Measurements from ENCODE around the gene CKMT2.

Gene CKMT2

GRCh38 chr5:81233080-81233634, at the start of gene CKMT2:
Gene CKMT2 (plus strand): TSS chr5:81233322. CDS start chr5:81251133, 17,811 bp downstream.
- Histone ChIP-seq H3K27ac (ENCODE audit: low read depth, low read length) (peak within 1 kb of the TSS; percentile 81), H3K4me1 (ENCODE audit: control insufficient read depth in 5 of 5, insufficient read depth in 5 of 5, low read length in 5 of 5) (peaks cover 0 to 42% (median 36%) of the 10 kb centered on the region in 5 donors), H3K27me3 (ENCODE audit: control insufficient read depth in 5 of 5, insufficient read depth in 4 of 5, low read length in 5 of 5) (no peaks in the 10 kb centered on the region), H3K9ac (ENCODE audit: low read length in 5 of 5) (peak within 1 kb of the TSS; percentile 48 to 82 (median 66)), H3K36me3 (ENCODE audit: control insufficient read depth in 5 of 5, insufficient read depth in 5 of 5, low read length in 5 of 5) (no peaks in the 10 kb centered on the region), H3K4me3 (ENCODE audit: low read depth in 1 of 5, low read length in 5 of 5) (peak within 1 kb of the TSS; percentile 55 to 70 (median 63)), H3K9me3 (ENCODE audit: control insufficient read depth in 5 of 5, low read length in 5 of 5) (no peaks in the 10 kb centered on the region)

DNA sequence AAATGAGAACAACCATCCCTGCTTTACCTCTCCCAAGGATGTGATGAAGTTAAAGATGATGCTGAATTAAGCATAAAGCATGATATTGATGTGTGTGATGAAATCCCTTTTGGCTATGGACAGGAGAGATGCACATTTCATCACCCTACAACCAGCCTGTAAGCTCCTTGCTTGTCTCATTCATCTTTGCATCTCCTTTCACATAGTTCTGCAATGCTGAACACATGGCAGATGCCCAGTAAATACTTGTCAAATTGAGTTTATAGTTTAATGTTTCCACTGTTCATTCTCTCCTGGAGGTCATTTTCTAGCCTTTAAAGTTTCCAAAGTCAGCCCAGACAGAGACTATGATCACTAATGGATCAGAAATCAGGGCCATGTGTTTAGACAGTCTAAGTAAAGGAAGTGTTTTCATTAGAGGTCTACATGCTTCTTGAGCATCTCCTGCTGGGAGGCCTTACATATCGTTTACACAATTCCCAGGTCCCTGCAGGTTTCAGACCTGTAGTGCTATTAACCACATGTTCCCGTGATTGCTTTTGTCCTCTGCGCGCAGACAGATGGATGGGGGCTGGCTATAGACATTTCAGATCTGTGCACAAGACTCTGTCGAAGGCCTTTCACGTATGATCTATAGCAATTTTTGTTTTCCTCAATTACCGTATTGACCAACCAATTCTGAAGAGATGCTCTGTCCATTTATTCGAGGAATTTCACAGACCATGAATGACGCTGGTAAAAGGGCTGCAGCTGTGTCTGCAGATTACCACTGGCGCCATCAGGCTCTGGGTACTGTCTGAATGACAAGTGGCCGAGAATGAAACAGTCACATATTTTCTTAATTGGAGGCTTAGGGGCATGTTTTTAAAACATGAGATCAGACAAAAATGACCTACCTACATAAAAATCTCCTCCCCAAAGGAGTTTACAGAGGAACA, 49.0 kb upstream of the CKMT2 start:
- Histone ChIP-seq H3K4me3 (ENCODE audit: low read depth in 1 of 5, low read length in 5 of 5) (no peak overlapping the region), H3K36me3 (ENCODE audit: control insufficient read depth in 5 of 5, insufficient read depth in 5 of 5, low read length in 5 of 5) (peaks cover 0 to 19% (median 10%) of the 10 kb centered on the region in 5 donors), H3K27ac (ENCODE audit: low read depth, low read length) (peak overlapping the region; percentile 38), H3K27me3 (ENCODE audit: control insufficient read depth in 5 of 5, insufficient read depth in 4 of 5, low read length in 5 of 5) (no peaks in the 10 kb centered on the region), H3K9ac (ENCODE audit: low read length in 5 of 5) (no peak overlapping the region), H3K4me1 (ENCODE audit: control insufficient read depth in 5 of 5, insufficient read depth in 5 of 5, low read length in 5 of 5) (peaks cover 5 to 32% (median 19%) of the 10 kb centered on the region in 5 donors), H3K9me3 (ENCODE audit: control insufficient read depth in 5 of 5, low read length in 5 of 5) (no peaks in the 10 kb centered on the region)

- H3K36me3 ChIP-seq (ENCODE audit: control insufficient read depth in 5 of 5, insufficient read depth in 5 of 5, low read length in 5 of 5) = peaks cover 0 to 19% (median 10%) of the 10 kb centered on the region in 5 donors
- no peak overlapping the region for H3K9ac ChIP-seq (ENCODE audit: low read length in 5 of 5)
- H3K27ac ChIP-seq (ENCODE audit: low read depth, low read length) = peak overlapping the region; percentile 38
- no peaks in the 10 kb centered on the region for H3K27me3 ChIP-seq (ENCODE audit: control insufficient read depth in 5 of 5, insufficient read depth in 4 of 5, low read length in 5 of 5)
- no peaks in the 10 kb centered on the region for H3K9me3 ChIP-seq (ENCODE audit: control insufficient read depth in 5 of 5, low read length in 5 of 5)
- peaks cover 5 to 34% (median 20%) of the 10 kb centered on the region in 5 donors for H3K4me1 ChIP-seq (ENCODE audit: control insufficient read depth in 5 of 5, insufficient read depth in 5 of 5, low read length in 5 of 5)
- H3K4me3 ChIP-seq (ENCODE audit: low read depth in 1 of 5, low read length in 5 of 5) = no peak overlapping the region
Measured at GRCh38 chr5:81184749-81185110, 48.4 kb upstream of the CKMT2 start.

DNA sequence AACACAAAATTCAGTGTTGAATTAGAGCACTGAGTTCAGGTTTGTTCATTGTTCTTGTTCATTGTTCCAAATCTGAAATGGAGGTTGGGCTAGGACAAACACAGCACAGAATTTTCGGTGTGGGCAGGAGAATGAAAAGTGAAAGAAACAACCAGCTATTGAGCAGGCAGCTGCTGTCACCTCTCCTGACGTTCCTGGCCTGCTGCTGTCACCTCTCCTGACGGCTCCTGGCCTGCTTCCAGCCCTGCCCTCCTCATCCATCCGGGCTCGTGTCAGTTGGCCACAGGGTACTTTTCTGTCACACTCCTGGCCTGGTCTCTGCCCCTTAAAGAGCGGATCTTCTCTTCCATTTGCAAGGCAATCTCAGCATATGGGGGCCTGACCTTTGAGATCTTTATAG, 45.2 kb upstream of the CKMT2 start:
- H3K4me3 ChIP-seq (ENCODE audit: low read depth in 1 of 5, low read length in 5 of 5) = no peak overlapping the region
- peak overlapping the region in 2 of 5 donors; percentile 1 to 9 for H3K9ac ChIP-seq (ENCODE audit: low read length in 5 of 5)
- H3K27me3 ChIP-seq (ENCODE audit: control insufficient read depth in 5 of 5, insufficient read depth in 4 of 5, low read length in 5 of 5) = no peaks in the 10 kb centered on the region
- peaks cover 0 to 7% (median 3%) of the 10 kb centered on the region in 5 donors for H3K36me3 ChIP-seq (ENCODE audit: control insufficient read depth in 5 of 5, insufficient read depth in 5 of 5, low read length in 5 of 5)
- peak overlapping the region; percentile 76 for H3K27ac ChIP-seq (ENCODE audit: low read depth, low read length)
- no peaks in the 10 kb centered on the region for H3K9me3 ChIP-seq (ENCODE audit: control insufficient read depth in 5 of 5, low read length in 5 of 5)
- H3K4me1 ChIP-seq (ENCODE audit: control insufficient read depth in 5 of 5, insufficient read depth in 5 of 5, low read length in 5 of 5) = peaks cover 5 to 34% (median 20%) of the 10 kb centered on the region in 5 donors

GRCh38 chr5:81188962-81189361, 44.2 kb upstream of the CKMT2 start:
- peak overlapping the region; percentile 60 for H3K27ac ChIP-seq (ENCODE audit: low read depth, low read length)
- H3K9me3 ChIP-seq (ENCODE audit: control insufficient read depth in 5 of 5, low read length in 5 of 5) = no peaks in the 10 kb centered on the region
- H3K4me3 ChIP-seq (ENCODE audit: low read depth in 1 of 5, low read length in 5 of 5) = no peak overlapping the region
- H3K4me1 ChIP-seq (ENCODE audit: control insufficient read depth in 5 of 5, insufficient read depth in 5 of 5, low read length in 5 of 5) = peaks cover 5 to 33% (median 20%) of the 10 kb centered on the region in 5 donors
- H3K36me3 ChIP-seq (ENCODE audit: control insufficient read depth in 5 of 5, insufficient read depth in 5 of 5, low read length in 5 of 5) = peaks cover 0 to 7% (median 0%) of the 10 kb centered on the region in 5 donors
- no peaks in the 10 kb centered on the region for H3K27me3 ChIP-seq (ENCODE audit: control insufficient read depth in 5 of 5, insufficient read depth in 4 of 5, low read length in 5 of 5)
- no peak overlapping the region for H3K9ac ChIP-seq (ENCODE audit: low read length in 5 of 5)

DNA sequence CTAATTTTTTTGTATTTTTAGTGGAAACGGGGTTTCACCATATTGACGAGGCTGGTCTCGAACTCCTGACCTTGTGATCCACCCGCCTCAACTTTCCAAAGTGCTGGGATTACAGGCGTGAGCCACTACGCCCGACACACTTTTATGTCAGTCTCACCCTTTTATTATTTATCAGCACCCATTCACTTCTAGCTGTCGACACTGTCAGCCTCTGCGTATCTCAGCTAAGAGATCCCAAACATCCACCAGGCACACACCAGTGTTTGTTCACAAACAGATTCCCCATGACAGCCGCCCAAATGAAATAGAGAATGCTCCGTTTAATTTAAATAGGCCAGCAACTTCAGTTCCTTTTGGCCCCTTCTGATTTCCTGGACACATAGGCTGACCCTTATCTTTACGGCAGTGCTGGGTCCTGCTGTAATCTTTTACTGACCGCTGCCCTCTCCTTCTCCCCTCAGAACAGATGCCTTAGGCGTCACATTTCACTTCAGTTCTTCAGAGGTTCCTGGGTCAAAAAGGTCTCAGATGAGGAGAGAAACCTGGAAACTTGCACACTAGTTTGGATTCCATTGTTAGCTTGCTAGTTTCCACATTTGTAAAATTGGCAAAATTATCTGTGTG, 43.1 kb upstream of the CKMT2 start:
- no peaks in the 10 kb centered on the region for H3K27me3 ChIP-seq (ENCODE audit: control insufficient read depth in 5 of 5, insufficient read depth in 4 of 5, low read length in 5 of 5)
- H3K9me3 ChIP-seq (ENCODE audit: control insufficient read depth in 5 of 5, low read length in 5 of 5) = no peaks in the 10 kb centered on the region
- no peak overlapping the region for H3K9ac ChIP-seq (ENCODE audit: low read length in 5 of 5)
- peaks cover 5 to 36% (median 24%) of the 10 kb centered on the region in 5 donors for H3K4me1 ChIP-seq (ENCODE audit: control insufficient read depth in 5 of 5, insufficient read depth in 5 of 5, low read length in 5 of 5)
- H3K4me3 ChIP-seq (ENCODE audit: low read depth in 1 of 5, low read length in 5 of 5) = no peak overlapping the region
- H3K27ac ChIP-seq (ENCODE audit: low read depth, low read length) = no peak overlapping the region
- peaks cover 0 to 3% (median 0%) of the 10 kb centered on the region in 5 donors for H3K36me3 ChIP-seq (ENCODE audit: control insufficient read depth in 5 of 5, insufficient read depth in 5 of 5, low read length in 5 of 5)

DNA sequence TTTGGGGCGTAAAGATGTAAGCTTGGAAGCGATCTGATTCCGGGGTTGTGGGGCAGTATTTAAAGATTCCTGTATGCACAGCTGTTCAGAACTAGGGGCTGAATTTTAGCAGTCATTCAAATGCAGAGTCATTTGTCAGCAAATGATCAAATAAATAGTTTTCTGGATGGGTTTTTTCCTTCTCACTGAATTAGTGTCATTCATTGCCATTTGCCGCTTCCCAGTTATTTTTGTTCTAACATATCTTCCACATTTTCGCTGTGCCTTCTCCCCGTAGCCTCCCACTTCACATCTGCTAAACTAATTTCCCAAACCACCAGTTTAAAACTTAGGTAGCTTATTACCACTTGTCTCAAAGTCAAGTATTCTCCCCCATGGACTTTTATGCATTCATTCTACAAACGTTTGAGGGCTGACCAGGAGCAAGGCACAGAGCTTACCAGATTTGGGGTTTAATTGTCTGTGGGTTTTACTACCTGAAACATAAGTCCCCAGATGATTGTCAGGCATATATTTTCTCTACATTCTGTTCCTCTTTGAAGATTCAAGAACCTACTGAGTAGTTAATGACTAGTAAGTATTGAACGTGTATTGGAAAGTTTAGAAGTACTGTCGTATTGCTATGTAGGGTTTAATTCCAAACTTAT, 41.3 kb upstream of the CKMT2 start:
- Histone ChIP-seq H3K27me3 (ENCODE audit: control insufficient read depth in 5 of 5, insufficient read depth in 4 of 5, low read length in 5 of 5) (no peaks in the 10 kb centered on the region), H3K9ac (ENCODE audit: low read length in 5 of 5) (no peak overlapping the region), H3K4me3 (ENCODE audit: low read depth in 1 of 5, low read length in 5 of 5) (no peak overlapping the region), H3K27ac (ENCODE audit: low read depth, low read length) (no peak overlapping the region), H3K9me3 (ENCODE audit: control insufficient read depth in 5 of 5, low read length in 5 of 5) (no peaks in the 10 kb centered on the region), H3K4me1 (ENCODE audit: control insufficient read depth in 5 of 5, insufficient read depth in 5 of 5, low read length in 5 of 5) (peaks cover 6 to 35% (median 33%) of the 10 kb centered on the region in 5 donors), H3K36me3 (ENCODE audit: control insufficient read depth in 5 of 5, insufficient read depth in 5 of 5, low read length in 5 of 5) (peaks cover 0 to 3% (median 0%) of the 10 kb centered on the region in 5 donors)

DNA sequence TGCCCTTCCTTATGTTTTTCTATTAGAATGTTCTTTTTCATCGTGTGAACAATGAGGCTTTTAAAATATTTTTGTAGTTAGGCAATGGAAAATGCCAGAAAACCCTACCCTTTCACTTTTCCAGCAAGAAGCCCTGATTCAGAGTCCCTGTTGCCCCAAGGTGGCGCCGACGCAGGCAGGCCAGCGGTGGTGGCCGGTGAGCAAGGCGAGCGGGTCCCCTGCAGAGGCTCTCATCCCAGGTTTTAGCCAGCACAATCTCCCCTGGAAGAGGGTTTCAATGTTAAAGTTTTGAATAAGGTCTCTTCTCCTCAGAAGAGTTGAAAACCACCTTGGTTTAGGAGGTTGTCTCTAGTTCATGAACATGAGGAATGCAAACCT, 40.8 kb upstream of the CKMT2 start:
- Histone ChIP-seq H3K4me1 (ENCODE audit: control insufficient read depth in 5 of 5, insufficient read depth in 5 of 5, low read length in 5 of 5) (peaks cover 6 to 33% (median 31%) of the 10 kb centered on the region in 5 donors), H3K9me3 (ENCODE audit: control insufficient read depth in 5 of 5, low read length in 5 of 5) (no peaks in the 10 kb centered on the region), H3K27ac (ENCODE audit: low read depth, low read length) (no peak overlapping the region), H3K36me3 (ENCODE audit: control insufficient read depth in 5 of 5, insufficient read depth in 5 of 5, low read length in 5 of 5) (peaks cover 0 to 3% (median 0%) of the 10 kb centered on the region in 5 donors), H3K27me3 (ENCODE audit: control insufficient read depth in 5 of 5, insufficient read depth in 4 of 5, low read length in 5 of 5) (no peaks in the 10 kb centered on the region), H3K9ac (ENCODE audit: low read length in 5 of 5) (no peak overlapping the region), H3K4me3 (ENCODE audit: low read depth in 1 of 5, low read length in 5 of 5) (no peak overlapping the region)

DNA sequence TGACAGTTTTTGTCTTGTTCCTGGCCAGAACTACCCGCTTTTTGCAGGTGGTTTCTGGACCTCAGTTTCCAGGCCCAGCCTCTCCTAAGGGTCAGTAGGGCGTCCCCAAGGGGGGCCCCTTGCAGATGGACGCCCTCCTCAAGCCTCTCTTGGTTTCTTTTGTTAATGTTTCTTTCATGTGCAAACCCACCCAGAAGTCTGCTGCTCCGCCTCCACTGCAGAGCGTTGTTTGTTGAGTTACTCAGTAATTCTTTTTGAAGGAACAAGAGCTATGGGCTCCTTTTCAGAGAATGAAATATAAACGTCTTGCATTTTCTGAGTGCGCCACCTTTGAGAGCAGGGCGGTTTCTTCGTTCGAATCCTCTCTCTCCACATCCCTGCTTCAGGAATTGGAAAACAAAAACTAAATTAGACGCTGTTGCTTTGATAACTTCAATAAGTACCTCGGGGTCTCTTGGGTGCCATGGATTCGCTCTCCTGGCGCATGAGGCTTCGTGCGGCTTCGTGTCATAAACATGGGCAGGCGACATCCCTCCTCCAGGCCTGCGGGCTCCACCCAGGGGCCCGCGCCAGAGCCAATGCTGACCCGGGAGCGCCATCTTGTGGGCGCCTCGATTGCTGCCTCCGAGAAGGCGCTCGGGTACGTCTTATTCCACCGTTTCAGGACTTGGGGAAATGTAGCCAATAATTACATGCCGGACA, 38.3 kb upstream of the CKMT2 start:
- peak overlapping the region in 1 of 5 donors; percentile 45 for H3K9ac ChIP-seq (ENCODE audit: low read length in 5 of 5)
- H3K36me3 ChIP-seq (ENCODE audit: control insufficient read depth in 5 of 5, insufficient read depth in 5 of 5, low read length in 5 of 5) = peaks cover 0 to 3% (median 0%) of the 10 kb centered on the region in 5 donors
- H3K4me1 ChIP-seq (ENCODE audit: control insufficient read depth in 5 of 5, insufficient read depth in 5 of 5, low read length in 5 of 5) = peaks cover 2 to 19% (median 13%) of the 10 kb centered on the region in 5 donors
- peak overlapping the region in 3 of 5 donors; percentile 8 to 53 (median 46) for H3K4me3 ChIP-seq (ENCODE audit: low read depth in 1 of 5, low read length in 5 of 5)
- H3K27ac ChIP-seq (ENCODE audit: low read depth, low read length) = peak overlapping the region; percentile 44
- no peaks in the 10 kb centered on the region for H3K27me3 ChIP-seq (ENCODE audit: control insufficient read depth in 5 of 5, insufficient read depth in 4 of 5, low read length in 5 of 5)
- no peaks in the 10 kb centered on the region for H3K9me3 ChIP-seq (ENCODE audit: control insufficient read depth in 5 of 5, low read length in 5 of 5)

Measured in subcutaneous abdominal adipose tissue (tissue), 5 donors.